ENCODE data around the gene CBFA2T2.
A peak's percentile ranks its signal among the peaks of the same experiment; 100 is the strongest.
"Not testable (repeated sequence)": the region's sequence is repeated elsewhere in the genome, so short reads cannot be mapped to it uniquely, and the experiment has no call there.

CBFA2T2 gene

GRCh38 chr20:33685328-33686099 lies 195.6 kb downstream of the CBFA2T2 start:
- peak; percentile 79 for DNase-seq

- peak; percentile 98 for DNase-seq
Observed at GRCh38 chr20:33686100-33686983, 196.4 kb downstream of the CBFA2T2 start, which contains the start of gene E2F1. TSS of gene E2F1 (minus strand) at chr20:33686385. CDS start at chr20:33686264, 121 bp downstream.

- DNase-seq: no peak
Observed at GRCh38 chr20:33686984-33687366, 197.1 kb downstream of the CBFA2T2 start.

GRCh38 chr20:33687370-33687915 lies 197.5 kb downstream of the CBFA2T2 start:
- DNase-seq: peak; percentile 29

GRCh38 chr20:33687993-33688937 lies 198.4 kb downstream of the CBFA2T2 start:
- DNase-seq: no peak

- DNase-seq: no peak
Observed at GRCh38 chr20:33688938-33689424, 199.1 kb downstream of the CBFA2T2 start.

GRCh38 chr20:33689493-33689892 lies 199.6 kb downstream of the CBFA2T2 start:
- DNase-seq: no peak

- DNase-seq: peak; percentile 58
Observed at GRCh38 chr20:33689973-33690372, 200.1 kb downstream of the CBFA2T2 start.

- no peak for DNase-seq
Observed at GRCh38 chr20:33693289-33693688, 203.4 kb downstream of the CBFA2T2 start.

- peak; percentile 86 for DNase-seq
Observed at GRCh38 chr20:33693741-33694638, 204.1 kb downstream of the CBFA2T2 start.

- DNase-seq: no peak
Observed at GRCh38 chr20:33694639-33695012, 204.7 kb downstream of the CBFA2T2 start.

GRCh38 chr20:33696448-33696847 lies 206.6 kb downstream of the CBFA2T2 start:
- DNase-seq: no peak

- DNase-seq: peak; percentile 72
Observed at GRCh38 chr20:33697129-33697528, 207.2 kb downstream of the CBFA2T2 start.

GRCh38 chr20:33698966-33699365 lies 209.1 kb downstream of the CBFA2T2 start:
- not testable (repeated sequence) for DNase-seq
